GM10248 (cell line): Measurements from ENCODE around the gene VSTM2B.

ENCODE experiments used
- CTCF ChIA-PET: fragments of 300-600 bp; sonication (Branson Sonifier 250); formaldehyde crosslinking; extraction: SDS; loops from one replicate; lab custom pipeline; 2021; ENCODE audit warnings: antibody characterized with exemption; lab: Yijun Ruan, JAX
- POLR2A ChIA-PET: fragments of 350-650 bp; sonication (Branson Sonifier 250); formaldehyde crosslinking; extraction: SDS; loops from one replicate; lab custom pipeline; 2020; ENCODE audit warnings: antibody characterized with exemption; lab: Yijun Ruan, JAX
- DNase-seq: peaks from one replicate; pipeline ENCODE4 v3.0.0; 2012; ENCODE audit errors: extremely low spot score
- TF ChIP-seq, protein P1 (sequence below): IDR thresholded peaks from 2 replicates; pipeline ENCODE4 v1.5.1; 2012; ENCODE audit warnings: mild to moderate bottlenecking, low read depth; ENCODE audit errors: extremely low read depth, missing control alignments, control extremely low read depth

VSTM2B gene

DNA sequence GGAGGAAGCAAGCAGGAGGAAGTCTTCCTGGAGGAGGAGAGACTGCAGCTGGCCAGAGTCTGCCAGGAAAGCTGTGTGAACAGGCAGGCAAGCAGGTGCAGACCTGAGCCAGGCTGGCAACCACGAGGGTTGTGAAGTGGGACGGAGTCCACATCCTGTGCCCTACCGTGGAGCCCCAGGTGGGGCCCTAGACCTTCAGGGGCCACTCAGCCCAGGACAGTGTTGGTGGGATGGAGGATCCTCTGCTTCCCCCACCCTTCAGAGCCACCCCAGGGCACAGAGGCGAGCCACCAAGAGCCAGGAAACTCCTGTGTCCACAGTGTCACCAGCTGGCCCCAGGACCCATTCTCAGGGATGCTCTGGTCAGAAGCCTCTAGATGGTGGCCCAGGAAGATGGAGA lies 8.4 kb upstream of the VSTM2B start:
- POLR2A ChIA-PET = no interaction called here
- CTCF ChIA-PET = interaction anchor here (1.6 kb wide), 1 partner anchor 11 kb away, joined by 6 read pairs; no protein-coding TSS in a partner anchor
- TF ChIP-seq, protein P1, sequence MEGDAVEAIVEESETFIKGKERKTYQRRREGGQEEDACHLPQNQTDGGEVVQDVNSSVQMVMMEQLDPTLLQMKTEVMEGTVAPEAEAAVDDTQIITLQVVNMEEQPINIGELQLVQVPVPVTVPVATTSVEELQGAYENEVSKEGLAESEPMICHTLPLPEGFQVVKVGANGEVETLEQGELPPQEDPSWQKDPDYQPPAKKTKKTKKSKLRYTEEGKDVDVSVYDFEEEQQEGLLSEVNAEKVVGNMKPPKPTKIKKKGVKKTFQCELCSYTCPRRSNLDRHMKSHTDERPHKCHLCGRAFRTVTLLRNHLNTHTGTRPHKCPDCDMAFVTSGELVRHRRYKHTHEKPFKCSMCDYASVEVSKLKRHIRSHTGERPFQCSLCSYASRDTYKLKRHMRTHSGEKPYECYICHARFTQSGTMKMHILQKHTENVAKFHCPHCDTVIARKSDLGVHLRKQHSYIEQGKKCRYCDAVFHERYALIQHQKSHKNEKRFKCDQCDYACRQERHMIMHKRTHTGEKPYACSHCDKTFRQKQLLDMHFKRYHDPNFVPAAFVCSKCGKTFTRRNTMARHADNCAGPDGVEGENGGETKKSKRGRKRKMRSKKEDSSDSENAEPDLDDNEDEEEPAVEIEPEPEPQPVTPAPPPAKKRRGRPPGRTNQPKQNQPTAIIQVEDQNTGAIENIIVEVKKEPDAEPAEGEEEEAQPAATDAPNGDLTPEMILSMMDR = no peak
- DNase-seq = no peak

DNA sequence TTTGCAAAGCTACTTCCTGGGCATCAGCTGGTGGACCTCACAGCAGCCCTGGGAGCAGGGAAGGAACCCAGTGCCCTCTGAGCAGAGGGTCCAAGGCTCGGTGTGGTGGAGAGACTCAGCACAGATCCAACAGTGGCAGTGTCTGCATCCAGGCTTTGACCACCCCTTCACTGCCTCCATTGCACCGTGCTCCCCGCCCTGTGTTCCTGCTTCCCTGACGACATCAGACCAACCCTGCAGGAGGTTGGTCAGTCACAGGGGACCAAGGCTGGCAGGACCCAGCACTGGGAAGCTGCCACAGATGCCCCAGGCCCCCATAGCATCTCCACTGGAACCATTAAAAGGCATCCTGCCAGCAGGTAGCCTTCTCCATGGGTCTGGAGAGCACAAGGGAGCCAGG lies 7.8 kb upstream of the VSTM2B start:
- no peak for DNase-seq
- ChIA-PET POLR2A (no interaction called here), CTCF (interaction anchor here (1.3 to 1.6 kb wide), 2 partner anchors 12 to 176 kb away, joined by 3 to 6 read pairs; no protein-coding TSS in a partner anchor)
- TF ChIP-seq, protein P1 = no peak

- TF ChIP-seq, protein P1 = no peak
- DNase-seq = no peak
- POLR2A ChIA-PET = no interaction called here
- CTCF ChIA-PET = interaction anchor here (1.3 kb wide), 1 partner anchor 175 kb away, joined by 3 read pairs; no protein-coding TSS in a partner anchor
Observed at GRCh38 chr19:29519146-29519545, 6.6 kb upstream of the VSTM2B start.

DNA sequence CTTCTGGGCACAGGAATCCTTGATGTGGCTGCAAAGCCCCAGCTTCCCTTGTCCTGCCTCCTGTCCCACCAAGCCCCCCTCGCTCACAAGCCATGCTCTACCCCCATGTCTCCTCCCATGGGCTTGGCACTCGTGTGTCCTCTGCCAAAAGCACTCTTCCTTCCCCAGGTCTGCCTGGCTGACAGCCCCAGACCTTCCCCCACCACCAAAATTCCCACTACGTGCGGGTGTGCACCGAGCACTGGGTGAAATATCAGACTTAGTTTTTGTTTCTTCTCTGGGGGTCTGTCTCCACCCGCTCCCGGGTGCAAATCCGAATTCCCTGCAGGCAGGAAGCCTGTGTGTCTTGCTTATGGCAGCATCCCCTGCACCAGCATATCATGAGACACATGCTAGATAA lies 5.9 kb upstream of the VSTM2B start:
- POLR2A ChIA-PET = no interaction called here
- DNase-seq = no peak
- TF ChIP-seq, protein P1 = no peak
- CTCF ChIA-PET = interaction anchor here (1.1 kb wide), 1 partner anchor 15 kb away, joined by 3 read pairs; no protein-coding TSS in a partner anchor

DNA sequence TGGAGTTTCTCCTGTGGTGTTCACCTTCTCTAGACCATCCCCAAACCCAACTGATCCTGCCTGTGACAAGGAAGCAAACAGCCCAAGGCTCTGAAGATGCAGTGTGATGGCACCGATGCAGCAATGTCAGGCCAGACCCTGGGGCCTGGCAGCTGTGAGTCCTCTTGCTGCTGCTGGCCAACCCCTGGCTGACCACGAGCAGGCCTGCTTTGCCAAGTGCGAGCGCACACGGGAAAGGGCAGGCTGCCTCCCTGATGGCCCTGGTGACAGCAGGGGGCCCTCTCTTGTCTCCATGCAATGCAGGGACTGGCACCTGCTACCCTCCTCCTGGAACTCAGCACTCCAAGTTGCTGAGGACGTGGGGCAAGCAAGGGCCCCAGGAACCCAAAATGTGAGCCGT lies 5.4 kb upstream of the VSTM2B start:
- TF ChIP-seq, protein P1 = no peak
- ChIA-PET CTCF (interaction anchor here (1.1 kb wide), 1 partner anchor 15 kb away, joined by 3 read pairs; no protein-coding TSS in a partner anchor), POLR2A (no interaction called here)
- no peak for DNase-seq

- TF ChIP-seq, protein P1 = no peak
- CTCF ChIA-PET = interaction anchor here (1.3 to 1.7 kb wide), 2 partner anchors 18 to 43 kb away, joined by 3 to 5 read pairs; no protein-coding TSS in a partner anchor
- DNase-seq = no peak
- POLR2A ChIA-PET = no interaction called here
Observed at GRCh38 chr19:29521291-29522075, 4.3 kb upstream of the VSTM2B start.
